ENCODE results near the gene HDAC10.
A peak's percentile ranks its signal among the peaks of the same experiment; 100 is the strongest.
"Not testable (repeated sequence)": the region's sequence is repeated elsewhere in the genome, so short reads cannot be mapped to it uniquely, and the experiment has no call there.

HDAC10 gene

GRCh38 chr22:50275181-50276055, 24.4 kb upstream of the HDAC10 start:
- POLR2A ChIA-PET: no interaction called here
- CTCF ChIA-PET: interaction anchor here (0.8 to 6.6 kb wide), 19 partner anchors 11 to 346 kb away, joined by 3 to 96 read pairs (median 8); partner anchors contain the start of genes DENND6B, HDAC10, MAPK12 and PLXNB2
- DNase-seq (ENCODE audit: extremely low spot score): no peak
- no peak for TF ChIP-seq CTCF (IDR thresholded peaks at IDR 0.05; ENCODE audit: control extremely low read depth, extremely low read depth, low read depth, missing control alignments)

- DNase-seq (ENCODE audit: extremely low spot score): no peak
- no peak for TF ChIP-seq CTCF (IDR thresholded peaks at IDR 0.05; ENCODE audit: control extremely low read depth, extremely low read depth, low read depth, missing control alignments)
- POLR2A ChIA-PET: no interaction called here
- CTCF ChIA-PET: interaction anchor here (1.2 to 6.6 kb wide), 7 partner anchors 10 to 67 kb away, joined by 3 to 96 read pairs (median 65); partner anchors contain the start of genes DENND6B and MAPK12
These were observed 23.7 kb upstream of the HDAC10 start for GRCh38 chr22:50274771-50275170.

- peak; percentile 64 for DNase-seq (ENCODE audit: extremely low spot score)
- ChIA-PET POLR2A (no interaction called here), CTCF (interaction anchor here (1.8 to 6.6 kb wide), 4 partner anchors 20 to 67 kb away, joined by 5 to 96 read pairs (median 66); partner anchors contain the start of gene DENND6B)
- TF ChIP-seq CTCF (IDR thresholded peaks at IDR 0.05; ENCODE audit: control extremely low read depth, extremely low read depth, low read depth, missing control alignments): peak; percentile 37
These were observed 23.2 kb upstream of the HDAC10 start for GRCh38 chr22:50274311-50274710.

GRCh38 chr22:50273781-50274180, 22.7 kb upstream of the HDAC10 start:
- POLR2A ChIA-PET; DNase-seq (ENCODE audit: extremely low spot score): not testable (repeated sequence)
- CTCF ChIA-PET: interaction anchor here (0.9 to 6.6 kb wide), 8 partner anchors 20 to 68 kb away, joined by 3 to 68 read pairs (median 4); partner anchors contain the start of gene DENND6B

GRCh38 chr22:50273352-50273751, 22.3 kb upstream of the HDAC10 start:
- DNase-seq (ENCODE audit: extremely low spot score); POLR2A ChIA-PET: not testable (repeated sequence)
- CTCF ChIA-PET: interaction anchor here (0.9 to 6.6 kb wide), 9 partner anchors 21 to 289 kb away, joined by 3 to 68 read pairs (median 3); partner anchors contain the start of genes DENND6B and SYCE3

- ChIA-PET CTCF (interaction anchor here (0.7 to 6.6 kb wide), 11 partner anchors 8 to 290 kb away, joined by 3 to 68 read pairs (median 4); partner anchors contain the start of genes DENND6B, HDAC10, MAPK12 and SYCE3), POLR2A (no interaction called here)
- TF ChIP-seq CTCF (IDR thresholded peaks at IDR 0.05; ENCODE audit: control extremely low read depth, extremely low read depth, low read depth, missing control alignments): no peak
- no peak for DNase-seq (ENCODE audit: extremely low spot score)
These were observed 21.2 kb upstream of the HDAC10 start for GRCh38 chr22:50272044-50272802.

GRCh38 chr22:50271519-50271970, 20.5 kb upstream of the HDAC10 start:
- TF ChIP-seq CTCF (IDR thresholded peaks at IDR 0.05; ENCODE audit: control extremely low read depth, extremely low read depth, low read depth, missing control alignments): peak; percentile 30
- DNase-seq (ENCODE audit: extremely low spot score): peak; percentile 86
- CTCF ChIA-PET: interaction anchor here (0.8 to 6.6 kb wide), 9 partner anchors 11 to 82 kb away, joined by 3 to 65 read pairs (median 5); partner anchors contain the start of genes DENND6B and MAPK12
- POLR2A ChIA-PET: interaction anchor here (0.6 kb wide), 1 partner anchor 124 kb away, joined by 6 read pairs; no protein-coding TSS in a partner anchor

All from GM10248 (cell line).